WTC11 (cell line): ENCODE data around the gene ZNF273. TPM values are rescaled to one million over a fixed set of nuclear protein-coding genes. Genes with fewer than 3 reads are reported as not detected.

Source experiments
- ATAC-seq: fragments of 200-7000 bp; cut with Tn5 transposase; 2 replicates; pipeline ENCODE4 v1.10.0; 2021; ENCODE audit warnings: mild to moderate bottlenecking, moderate library complexity
- CTCF ChIA-PET: fragments of 300-600 bp; sonication (Branson Sonifier 250); formaldehyde crosslinking; loops from one replicate; lab custom pipeline; 2021; ENCODE audit warnings: antibody characterized with exemption; lab: Charles Lee
- POLR2A ChIA-PET: fragments of 350-600 bp; sonication (Branson Sonifier 250); formaldehyde crosslinking; loops from one replicate; lab custom pipeline; 2021; ENCODE audit warnings: antibody characterized with exemption; lab: Charles Lee
- DNase-seq: peaks from one replicate; pipeline ENCODE4 v3.0.0; 2021; ENCODE audit warnings: low spot score
- H3K27ac Mint-ChIP-seq: 2 replicates; pipeline ENCODE4 v1.8.0; 2021; ENCODE audit warnings: mixed read lengths
- H3K27me3 Mint-ChIP-seq: 2 replicates; pipeline ENCODE4 v1.8.0; 2021; ENCODE audit warnings: low read depth, mild to moderate bottlenecking, moderate library complexity, mixed read lengths
- H3K36me3 Mint-ChIP-seq: 2 replicates; pipeline ENCODE4 v1.8.0; 2021; ENCODE audit warnings: mixed read lengths
- H3K4me1 Mint-ChIP-seq: 2 replicates; pipeline ENCODE4 v1.8.0; 2022; ENCODE audit warnings: mixed read lengths
- H3K4me3 Mint-ChIP-seq: 2 replicates; pipeline ENCODE4 v1.8.0; 2021; ENCODE audit warnings: mild to moderate bottlenecking, moderate library complexity, mixed read lengths
- H3K9me3 Mint-ChIP-seq: 2 replicates; pipeline ENCODE4 v1.8.0; 2021; ENCODE audit warnings: mixed read lengths
- CBFB ChIP-seq: sonication (generic); formaldehyde crosslinking; IDR thresholded peaks from 2 replicates; pipeline ENCODE4 v1.8.1; 2022; ENCODE audit warnings: mild to moderate bottlenecking, low read depth, missing genetic modification reagents
- ELF4 ChIP-seq: sonication (generic); formaldehyde crosslinking; IDR thresholded peaks from 2 replicates; pipeline ENCODE4 v1.8.1; 2022; ENCODE audit warnings: low read depth, mild to moderate bottlenecking, moderate library complexity, missing genetic modification reagents
- JAZF1 ChIP-seq: fragments of 250-450 bp; sonication (Bioruptor Pico); IDR thresholded peaks from 2 replicates; pipeline ENCODE4 v1.9.0; 2021; ENCODE audit warnings: moderate library complexity, mild to moderate bottlenecking, inconsistent platforms
- NR2C2 ChIP-seq: sonication (generic); formaldehyde crosslinking; IDR thresholded peaks from 2 replicates; pipeline ENCODE4 v1.8.0; 2022; ENCODE audit warnings: mild to moderate bottlenecking, missing genetic modification reagents
- RELA ChIP-seq: sonication (generic); formaldehyde crosslinking; IDR thresholded peaks from 2 replicates; pipeline ENCODE4 v1.8.1; 2022; ENCODE audit warnings: missing genetic modification reagents, mild to moderate bottlenecking, borderline replicate concordance
- TCF7 ChIP-seq: sonication (generic); formaldehyde crosslinking; IDR thresholded peaks from 2 replicates; pipeline ENCODE4 v1.8.0; 2022; ENCODE audit warnings: mild to moderate bottlenecking, low read depth, missing genetic modification reagents, moderate library complexity
- total RNA-seq: library from RNA; stranded (reverse); gene quantifications from 3 replicates; pipeline ENCODE4 v1.2.3, GENCODE V29; 2021
- TF ChIP-seq, protein P1 (sequence below): sonication (generic); formaldehyde crosslinking; conservative IDR thresholded peaks from 2 replicates; pipeline ENCODE4 v1.8.1; 2023; ENCODE audit warnings: mild to moderate bottlenecking, low read depth, missing genetic modification reagents, moderate library complexity
- TF ChIP-seq, protein P2 (sequence below): sonication (generic); formaldehyde crosslinking; IDR thresholded peaks from 2 replicates; pipeline ENCODE4 v1.8.1; 2023; ENCODE audit warnings: mild to moderate bottlenecking, moderate library complexity, missing genetic modification reagents
- TF ChIP-seq, protein P3 (sequence below): sonication (generic); formaldehyde crosslinking; IDR thresholded peaks from 2 replicates; pipeline ENCODE4 v1.8.0; 2023; ENCODE audit warnings: missing genetic modification reagents
- TF ChIP-seq, protein P4 (sequence below): sonication (generic); formaldehyde crosslinking; IDR thresholded peaks from 2 replicates; pipeline ENCODE4 v1.8.1; 2023; ENCODE audit warnings: mild to moderate bottlenecking, missing genetic modification reagents, moderate library complexity
- TF ChIP-seq, protein P5 (sequence below): fragments of 250-450 bp; sonication (Bioruptor Pico); IDR thresholded peaks from 2 replicates; pipeline ENCODE4 v1.8.0; 2021; ENCODE audit warnings: mild to moderate bottlenecking
- TF ChIP-seq, protein P6 (sequence below): fragments of 250-450 bp; sonication (Bioruptor Pico); IDR thresholded peaks from 2 replicates; pipeline ENCODE4 v1.9.0; 2021; ENCODE audit warnings: moderate library complexity, mild to moderate bottlenecking, inconsistent platforms, borderline replicate concordance
- TF ChIP-seq, protein P7 (sequence below): fragments of 250-450 bp; sonication (Bioruptor Pico); IDR thresholded peaks from 2 replicates; pipeline ENCODE4 v2.1.2; 2022; ENCODE audit warnings: mild to moderate bottlenecking, moderate library complexity
- TF ChIP-seq, protein P8 (sequence below): sonication (generic); formaldehyde crosslinking; IDR thresholded peaks from 2 replicates; pipeline ENCODE4 v1.8.0; 2023; ENCODE audit warnings: mild to moderate bottlenecking, missing genetic modification reagents
- TF ChIP-seq, protein P9 (sequence below): sonication (generic); formaldehyde crosslinking; IDR thresholded peaks from 2 replicates; pipeline ENCODE4 v1.8.1; 2023; ENCODE audit warnings: mild to moderate bottlenecking, missing genetic modification reagents, moderate library complexity
- TF ChIP-seq, protein P10 (sequence below): fragments of 200-600 bp; IDR thresholded peaks from 2 replicates; pipeline ENCODE4 v1.8.0; 2022; ENCODE audit warnings: antibody characterized with exemption

The ZNF273 gene
- total RNA-seq, 1 experiment from 2014 or later, result 12.1 TPM

DNA sequence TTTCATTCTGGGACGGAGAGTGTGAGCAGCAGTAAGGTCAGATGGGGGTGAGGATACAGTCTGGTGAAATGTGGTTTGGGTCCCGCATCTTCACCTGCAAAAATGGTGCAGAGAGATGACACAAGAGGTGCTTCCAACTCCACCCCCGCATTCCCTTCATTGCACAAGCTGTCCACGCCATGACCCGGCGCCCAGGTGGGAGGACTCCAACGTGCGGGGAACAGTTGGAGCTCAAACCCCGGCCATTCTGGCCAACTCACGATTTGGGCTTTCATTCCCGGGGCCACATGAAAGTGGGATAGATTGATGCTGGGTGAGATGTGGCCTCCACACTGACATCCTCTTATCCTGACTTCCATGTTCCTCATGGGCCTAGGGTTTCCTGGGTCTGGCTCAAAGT lies 34.6 kb upstream of the ZNF273 start:
- H3K9me3 Mint-ChIP-seq, result peaks cover 62% of the 10 kb centered on the region
- no peak overlapping the region for H3K27ac Mint-ChIP-seq
- H3K4me3 Mint-ChIP-seq, result no peak overlapping the region
- DNase-seq, result no peak
- no peaks in the 10 kb centered on the region for H3K4me1 Mint-ChIP-seq
- POLR2A ChIA-PET, result no interaction called here
- peaks cover 18% of the 10 kb centered on the region for H3K27me3 Mint-ChIP-seq
- CTCF ChIA-PET, result interaction anchor here (0.7 kb wide), 1 partner anchor 74 kb away, joined by 3 read pairs; the partner anchor contains the start of gene ZNF138
- no peak for ATAC-seq
- TF ChIP-seq JAZF1 (CRISPR knock-in tag) (no peak), CBFB (CRISPR knock-in tag) (no peak), TCF7 (no peak)
- TF ChIP-seq, protein P1, sequence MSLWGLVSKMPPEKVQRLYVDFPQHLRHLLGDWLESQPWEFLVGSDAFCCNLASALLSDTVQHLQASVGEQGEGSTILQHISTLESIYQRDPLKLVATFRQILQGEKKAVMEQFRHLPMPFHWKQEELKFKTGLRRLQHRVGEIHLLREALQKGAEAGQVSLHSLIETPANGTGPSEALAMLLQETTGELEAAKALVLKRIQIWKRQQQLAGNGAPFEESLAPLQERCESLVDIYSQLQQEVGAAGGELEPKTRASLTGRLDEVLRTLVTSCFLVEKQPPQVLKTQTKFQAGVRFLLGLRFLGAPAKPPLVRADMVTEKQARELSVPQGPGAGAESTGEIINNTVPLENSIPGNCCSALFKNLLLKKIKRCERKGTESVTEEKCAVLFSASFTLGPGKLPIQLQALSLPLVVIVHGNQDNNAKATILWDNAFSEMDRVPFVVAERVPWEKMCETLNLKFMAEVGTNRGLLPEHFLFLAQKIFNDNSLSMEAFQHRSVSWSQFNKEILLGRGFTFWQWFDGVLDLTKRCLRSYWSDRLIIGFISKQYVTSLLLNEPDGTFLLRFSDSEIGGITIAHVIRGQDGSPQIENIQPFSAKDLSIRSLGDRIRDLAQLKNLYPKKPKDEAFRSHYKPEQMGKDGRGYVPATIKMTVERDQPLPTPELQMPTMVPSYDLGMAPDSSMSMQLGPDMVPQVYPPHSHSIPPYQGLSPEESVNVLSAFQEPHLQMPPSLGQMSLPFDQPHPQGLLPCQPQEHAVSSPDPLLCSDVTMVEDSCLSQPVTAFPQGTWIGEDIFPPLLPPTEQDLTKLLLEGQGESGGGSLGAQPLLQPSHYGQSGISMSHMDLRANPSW (CRISPR knock-in tag), result no peak
- TF ChIP-seq, protein P2, sequence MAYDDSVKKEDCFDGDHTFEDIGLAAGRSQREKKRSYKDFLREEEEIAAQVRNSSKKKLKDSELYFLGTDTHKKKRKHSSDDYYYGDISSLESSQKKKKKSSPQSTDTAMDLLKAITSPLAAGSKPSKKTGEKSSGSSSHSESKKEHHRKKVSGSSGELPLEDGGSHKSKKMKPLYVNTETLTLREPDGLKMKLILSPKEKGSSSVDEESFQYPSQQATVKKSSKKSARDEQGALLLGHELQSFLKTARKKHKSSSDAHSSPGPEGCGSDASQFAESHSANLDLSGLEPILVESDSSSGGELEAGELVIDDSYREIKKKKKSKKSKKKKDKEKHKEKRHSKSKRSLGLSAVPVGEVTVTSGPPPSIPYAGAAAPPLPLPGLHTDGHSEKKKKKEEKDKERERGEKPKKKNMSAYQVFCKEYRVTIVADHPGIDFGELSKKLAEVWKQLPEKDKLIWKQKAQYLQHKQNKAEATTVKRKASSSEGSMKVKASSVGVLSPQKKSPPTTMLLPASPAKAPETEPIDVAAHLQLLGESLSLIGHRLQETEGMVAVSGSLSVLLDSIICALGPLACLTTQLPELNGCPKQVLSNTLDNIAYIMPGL (CRISPR knock-in tag), result no peak
- TF ChIP-seq, protein P3, sequence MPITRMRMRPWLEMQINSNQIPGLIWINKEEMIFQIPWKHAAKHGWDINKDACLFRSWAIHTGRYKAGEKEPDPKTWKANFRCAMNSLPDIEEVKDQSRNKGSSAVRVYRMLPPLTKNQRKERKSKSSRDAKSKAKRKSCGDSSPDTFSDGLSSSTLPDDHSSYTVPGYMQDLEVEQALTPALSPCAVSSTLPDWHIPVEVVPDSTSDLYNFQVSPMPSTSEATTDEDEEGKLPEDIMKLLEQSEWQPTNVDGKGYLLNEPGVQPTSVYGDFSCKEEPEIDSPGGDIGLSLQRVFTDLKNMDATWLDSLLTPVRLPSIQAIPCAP, result no peak
- TF ChIP-seq, protein P4, sequence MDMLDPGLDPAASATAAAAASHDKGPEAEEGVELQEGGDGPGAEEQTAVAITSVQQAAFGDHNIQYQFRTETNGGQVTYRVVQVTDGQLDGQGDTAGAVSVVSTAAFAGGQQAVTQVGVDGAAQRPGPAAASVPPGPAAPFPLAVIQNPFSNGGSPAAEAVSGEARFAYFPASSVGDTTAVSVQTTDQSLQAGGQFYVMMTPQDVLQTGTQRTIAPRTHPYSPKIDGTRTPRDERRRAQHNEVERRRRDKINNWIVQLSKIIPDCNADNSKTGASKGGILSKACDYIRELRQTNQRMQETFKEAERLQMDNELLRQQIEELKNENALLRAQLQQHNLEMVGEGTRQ (CRISPR knock-in tag), result no peak
- peaks cover 28% of the 10 kb centered on the region for H3K36me3 Mint-ChIP-seq

DNA sequence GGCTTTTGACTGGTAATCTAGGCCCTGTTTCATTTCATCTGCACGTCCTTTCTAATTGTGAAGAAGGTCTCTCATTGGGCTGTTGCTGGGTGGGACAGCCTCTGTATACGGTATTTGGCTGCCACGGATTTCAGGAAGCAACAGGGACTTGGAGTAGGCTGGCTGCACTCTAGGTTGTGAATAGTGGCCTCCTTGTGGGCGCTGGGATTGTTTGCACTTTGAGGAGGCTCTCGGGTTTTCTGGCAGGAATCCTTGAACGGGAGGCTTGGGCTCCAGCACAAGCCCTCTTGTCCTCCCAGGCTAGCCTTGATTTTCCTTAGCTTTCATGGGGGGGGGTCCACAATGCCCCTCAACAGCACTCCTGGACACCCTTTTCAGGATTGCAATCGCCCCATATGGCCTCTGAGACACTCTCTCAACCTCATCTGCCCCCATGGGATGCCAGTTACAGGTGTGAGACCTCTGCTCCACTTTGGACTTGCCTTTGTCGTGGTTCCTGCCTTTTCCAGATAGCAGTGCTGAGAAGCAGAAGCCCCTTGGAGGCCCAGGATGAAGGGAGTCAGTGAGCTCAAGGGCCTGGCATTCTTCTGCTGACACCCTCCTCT lies 33.9 kb upstream of the ZNF273 start:
- ChIA-PET POLR2A (no interaction called here), CTCF (no interaction called here)
- Mint-ChIP-seq H3K36me3 (peaks cover 30% of the 10 kb centered on the region), H3K4me3 (no peak overlapping the region), H3K27ac (no peak overlapping the region), H3K27me3 (peaks cover 23% of the 10 kb centered on the region), H3K4me1 (no peaks in the 10 kb centered on the region), H3K9me3 (peaks cover 60% of the 10 kb centered on the region)
- ATAC-seq (no peak), DNase-seq (no peak)
- TF ChIP-seq NR2C2 (CRISPR knock-in tag) (no peak), JAZF1 (CRISPR knock-in tag) (no peak), RELA (no peak), ELF4 (CRISPR knock-in tag) (no peak)
- TF ChIP-seq, protein P5, sequence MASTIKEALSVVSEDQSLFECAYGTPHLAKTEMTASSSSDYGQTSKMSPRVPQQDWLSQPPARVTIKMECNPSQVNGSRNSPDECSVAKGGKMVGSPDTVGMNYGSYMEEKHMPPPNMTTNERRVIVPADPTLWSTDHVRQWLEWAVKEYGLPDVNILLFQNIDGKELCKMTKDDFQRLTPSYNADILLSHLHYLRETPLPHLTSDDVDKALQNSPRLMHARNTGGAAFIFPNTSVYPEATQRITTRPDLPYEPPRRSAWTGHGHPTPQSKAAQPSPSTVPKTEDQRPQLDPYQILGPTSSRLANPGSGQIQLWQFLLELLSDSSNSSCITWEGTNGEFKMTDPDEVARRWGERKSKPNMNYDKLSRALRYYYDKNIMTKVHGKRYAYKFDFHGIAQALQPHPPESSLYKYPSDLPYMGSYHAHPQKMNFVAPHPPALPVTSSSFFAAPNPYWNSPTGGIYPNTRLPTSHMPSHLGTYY (CRISPR knock-in tag), result no peak
- TF ChIP-seq, protein P6, sequence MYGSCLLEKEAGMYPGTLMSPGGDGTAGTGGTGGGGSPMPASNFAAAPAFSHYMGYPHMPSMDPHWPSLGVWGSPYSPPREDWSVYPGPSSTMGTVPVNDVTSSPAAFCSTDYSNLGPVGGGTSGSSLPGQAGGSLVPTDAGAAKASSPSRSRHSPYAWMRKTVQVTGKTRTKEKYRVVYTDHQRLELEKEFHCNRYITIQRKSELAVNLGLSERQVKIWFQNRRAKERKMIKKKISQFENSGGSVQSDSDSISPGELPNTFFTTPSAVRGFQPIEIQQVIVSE (CRISPR knock-in tag), result no peak
- TF ChIP-seq, protein P7, sequence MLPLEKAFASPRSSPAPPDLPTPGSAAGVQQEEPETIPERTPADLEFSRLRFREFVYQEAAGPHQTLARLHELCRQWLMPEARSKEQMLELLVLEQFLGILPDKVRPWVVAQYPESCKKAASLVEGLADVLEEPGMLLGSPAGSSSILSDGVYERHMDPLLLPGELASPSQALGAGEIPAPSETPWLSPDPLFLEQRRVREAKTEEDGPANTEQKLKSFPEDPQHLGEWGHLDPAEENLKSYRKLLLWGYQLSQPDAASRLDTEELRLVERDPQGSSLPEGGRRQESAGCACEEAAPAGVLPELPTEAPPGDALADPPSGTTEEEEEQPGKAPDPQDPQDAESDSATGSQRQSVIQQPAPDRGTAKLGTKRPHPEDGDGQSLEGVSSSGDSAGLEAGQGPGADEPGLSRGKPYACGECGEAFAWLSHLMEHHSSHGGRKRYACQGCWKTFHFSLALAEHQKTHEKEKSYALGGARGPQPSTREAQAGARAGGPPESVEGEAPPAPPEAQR (CRISPR knock-in tag), result no peak
- TF ChIP-seq, protein P8, sequence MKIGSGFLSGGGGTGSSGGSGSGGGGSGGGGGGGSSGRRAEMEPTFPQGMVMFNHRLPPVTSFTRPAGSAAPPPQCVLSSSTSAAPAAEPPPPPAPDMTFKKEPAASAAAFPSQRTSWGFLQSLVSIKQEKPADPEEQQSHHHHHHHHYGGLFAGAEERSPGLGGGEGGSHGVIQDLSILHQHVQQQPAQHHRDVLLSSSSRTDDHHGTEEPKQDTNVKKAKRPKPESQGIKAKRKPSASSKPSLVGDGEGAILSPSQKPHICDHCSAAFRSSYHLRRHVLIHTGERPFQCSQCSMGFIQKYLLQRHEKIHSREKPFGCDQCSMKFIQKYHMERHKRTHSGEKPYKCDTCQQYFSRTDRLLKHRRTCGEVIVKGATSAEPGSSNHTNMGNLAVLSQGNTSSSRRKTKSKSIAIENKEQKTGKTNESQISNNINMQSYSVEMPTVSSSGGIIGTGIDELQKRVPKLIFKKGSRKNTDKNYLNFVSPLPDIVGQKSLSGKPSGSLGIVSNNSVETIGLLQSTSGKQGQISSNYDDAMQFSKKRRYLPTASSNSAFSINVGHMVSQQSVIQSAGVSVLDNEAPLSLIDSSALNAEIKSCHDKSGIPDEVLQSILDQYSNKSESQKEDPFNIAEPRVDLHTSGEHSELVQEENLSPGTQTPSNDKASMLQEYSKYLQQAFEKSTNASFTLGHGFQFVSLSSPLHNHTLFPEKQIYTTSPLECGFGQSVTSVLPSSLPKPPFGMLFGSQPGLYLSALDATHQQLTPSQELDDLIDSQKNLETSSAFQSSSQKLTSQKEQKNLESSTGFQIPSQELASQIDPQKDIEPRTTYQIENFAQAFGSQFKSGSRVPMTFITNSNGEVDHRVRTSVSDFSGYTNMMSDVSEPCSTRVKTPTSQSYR (CRISPR knock-in tag), result no peak
- TF ChIP-seq, protein P9, sequence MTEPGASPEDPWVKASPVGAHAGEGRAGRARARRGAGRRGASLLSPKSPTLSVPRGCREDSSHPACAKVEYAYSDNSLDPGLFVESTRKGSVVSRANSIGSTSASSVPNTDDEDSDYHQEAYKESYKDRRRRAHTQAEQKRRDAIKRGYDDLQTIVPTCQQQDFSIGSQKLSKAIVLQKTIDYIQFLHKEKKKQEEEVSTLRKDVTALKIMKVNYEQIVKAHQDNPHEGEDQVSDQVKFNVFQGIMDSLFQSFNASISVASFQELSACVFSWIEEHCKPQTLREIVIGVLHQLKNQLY (CRISPR knock-in tag), result no peak
- TF ChIP-seq, protein P10, sequence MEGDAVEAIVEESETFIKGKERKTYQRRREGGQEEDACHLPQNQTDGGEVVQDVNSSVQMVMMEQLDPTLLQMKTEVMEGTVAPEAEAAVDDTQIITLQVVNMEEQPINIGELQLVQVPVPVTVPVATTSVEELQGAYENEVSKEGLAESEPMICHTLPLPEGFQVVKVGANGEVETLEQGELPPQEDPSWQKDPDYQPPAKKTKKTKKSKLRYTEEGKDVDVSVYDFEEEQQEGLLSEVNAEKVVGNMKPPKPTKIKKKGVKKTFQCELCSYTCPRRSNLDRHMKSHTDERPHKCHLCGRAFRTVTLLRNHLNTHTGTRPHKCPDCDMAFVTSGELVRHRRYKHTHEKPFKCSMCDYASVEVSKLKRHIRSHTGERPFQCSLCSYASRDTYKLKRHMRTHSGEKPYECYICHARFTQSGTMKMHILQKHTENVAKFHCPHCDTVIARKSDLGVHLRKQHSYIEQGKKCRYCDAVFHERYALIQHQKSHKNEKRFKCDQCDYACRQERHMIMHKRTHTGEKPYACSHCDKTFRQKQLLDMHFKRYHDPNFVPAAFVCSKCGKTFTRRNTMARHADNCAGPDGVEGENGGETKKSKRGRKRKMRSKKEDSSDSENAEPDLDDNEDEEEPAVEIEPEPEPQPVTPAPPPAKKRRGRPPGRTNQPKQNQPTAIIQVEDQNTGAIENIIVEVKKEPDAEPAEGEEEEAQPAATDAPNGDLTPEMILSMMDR, result no peak
